HCEC 1CT (cell line): ENCODE measurements around the gene EXOC3L4.
"Not testable (repeated sequence)": the region's sequence is repeated elsewhere in the genome, so short reads cannot be mapped to it uniquely, and the experiment has no call there.

ENCODE experiments used
- DNase-seq: peaks from one replicate; pipeline ENCODE4 v3.0.0-alpha.2; 2017

EXOC3L4 gene

DNA sequence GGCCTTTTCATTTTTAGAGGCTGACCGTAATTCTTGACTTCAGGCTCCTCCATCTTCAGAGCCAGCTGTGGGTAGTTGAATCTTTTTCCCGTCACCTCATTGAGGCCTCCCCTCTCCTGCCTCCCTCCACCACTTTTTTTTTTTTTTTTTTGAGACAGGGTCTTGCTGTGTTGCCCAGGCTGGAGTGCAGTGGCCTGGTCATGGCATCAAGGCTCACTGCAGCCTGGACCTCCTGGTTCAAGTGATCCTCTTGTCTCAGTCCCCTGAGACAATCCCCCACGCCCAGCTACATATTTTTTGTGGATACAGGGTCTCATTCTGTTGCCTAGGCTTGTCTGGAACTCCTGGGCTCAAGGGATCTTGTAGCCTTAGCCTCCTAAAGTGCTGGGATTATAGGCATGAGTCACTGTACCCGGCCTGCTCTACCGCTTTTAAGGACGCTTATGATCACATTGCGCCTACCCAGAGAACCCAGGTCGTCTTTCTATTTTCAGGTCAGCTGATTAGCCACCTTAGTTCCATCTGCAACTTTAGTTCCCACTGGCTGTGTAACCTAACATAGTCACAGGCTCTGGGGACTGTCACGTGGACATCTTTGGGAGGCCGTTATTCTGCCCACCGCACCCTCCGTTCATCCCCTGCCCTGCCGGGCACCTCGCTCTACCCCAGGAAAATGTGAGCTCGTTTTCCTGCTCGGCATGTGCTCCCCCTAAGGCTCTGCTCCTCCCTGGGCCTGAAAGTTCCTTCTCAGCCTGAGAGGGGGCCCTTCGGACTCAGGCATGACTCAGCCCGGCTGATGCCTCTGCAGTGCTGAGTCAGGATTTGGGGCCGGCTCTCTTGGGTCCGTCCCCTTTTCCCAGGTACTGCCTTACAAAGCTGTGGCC, 42.1 kb downstream of the EXOC3L4 start:
- peak; percentile 64 for DNase-seq

DNA sequence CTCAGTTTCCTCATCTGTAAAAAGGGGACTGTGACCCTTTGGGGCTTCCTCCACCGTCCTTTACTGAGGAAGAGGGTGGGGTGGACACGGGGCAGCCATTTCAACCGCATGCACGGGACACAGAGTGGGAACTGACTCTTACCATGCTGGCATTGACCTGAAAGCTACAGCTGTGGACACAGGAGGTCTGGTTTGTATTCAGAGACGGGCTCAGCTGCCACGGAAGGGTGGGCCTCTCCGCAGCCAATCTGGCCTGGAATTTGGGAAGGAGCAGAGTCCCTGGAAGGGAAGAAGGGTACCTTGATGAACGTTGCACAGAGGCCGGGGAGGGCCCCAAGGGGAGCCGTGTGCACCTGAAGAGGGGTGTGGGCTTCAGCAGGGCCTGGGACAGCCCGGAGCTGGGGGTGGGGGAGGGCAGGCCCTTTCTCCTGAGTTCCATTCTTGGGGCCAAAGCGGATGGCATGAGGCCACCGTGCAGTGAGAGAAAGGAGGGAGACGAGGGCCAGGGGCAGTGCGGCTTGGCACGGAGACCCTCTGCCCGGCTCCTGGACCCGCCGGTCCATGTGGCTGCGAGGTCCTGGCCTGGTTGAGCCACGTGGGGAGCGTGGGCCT, 43.3 kb downstream of the EXOC3L4 start:
- no peak for DNase-seq

DNA sequence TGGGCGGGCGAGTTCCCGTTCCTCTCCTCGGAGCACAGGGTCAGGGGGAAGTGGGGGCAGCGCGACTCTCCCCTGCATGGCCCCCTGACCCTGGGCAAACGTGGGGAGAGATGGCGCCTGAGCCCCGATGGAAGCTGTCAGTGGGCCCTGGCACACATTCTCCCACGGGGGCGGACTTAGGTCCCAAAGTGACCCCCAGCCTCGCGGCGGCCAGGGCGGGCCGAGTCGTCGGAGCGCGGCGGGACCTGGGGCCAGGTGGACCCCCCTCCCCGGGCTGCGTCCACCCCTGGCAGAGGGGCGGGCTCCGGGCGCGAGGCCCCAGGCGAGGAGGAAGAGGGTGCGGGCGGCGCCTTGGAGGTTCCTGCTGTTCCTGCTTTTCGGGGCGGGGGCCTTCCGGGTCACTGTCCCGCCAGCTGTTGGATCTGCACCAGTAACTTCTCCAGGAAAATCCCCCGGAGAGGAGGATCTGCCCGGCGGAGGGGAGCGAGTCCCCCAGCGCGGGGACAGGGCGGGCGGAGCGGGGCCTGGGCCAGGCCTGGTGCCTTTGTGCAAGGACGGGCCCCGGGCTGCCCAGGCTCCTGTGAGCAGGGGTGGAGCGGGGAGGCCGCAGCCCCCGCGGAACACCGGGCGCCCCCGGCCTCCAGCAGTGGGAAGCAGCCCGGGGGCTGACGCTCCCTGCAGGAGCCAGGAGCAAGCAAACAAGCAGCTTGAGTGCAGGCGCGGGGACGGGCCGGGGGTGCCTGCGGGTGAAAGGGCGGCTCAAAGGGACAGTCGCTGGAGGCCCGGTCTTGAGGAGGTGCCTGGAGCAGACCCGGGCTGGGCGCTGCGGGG, 44.0 kb downstream of the EXOC3L4 start:
- no peak for DNase-seq

GRCh38 chr14:103139132-103140025, 44.9 kb downstream of the EXOC3L4 start:
- no peak for DNase-seq

- DNase-seq: no peak
Observed at GRCh38 chr14:103140316-103141109, 46.0 kb downstream of the EXOC3L4 start.

- peak; percentile 22 for DNase-seq
Observed at GRCh38 chr14:103141117-103141796, 46.7 kb downstream of the EXOC3L4 start.

- DNase-seq: no peak
Observed at GRCh38 chr14:103142026-103142425, 47.5 kb downstream of the EXOC3L4 start.

- no peak for DNase-seq
Observed at GRCh38 chr14:103142721-103143302, 48.3 kb downstream of the EXOC3L4 start.

- peak; percentile 80 for DNase-seq
Observed at GRCh38 chr14:103143506-103143905, 49.0 kb downstream of the EXOC3L4 start.

DNA sequence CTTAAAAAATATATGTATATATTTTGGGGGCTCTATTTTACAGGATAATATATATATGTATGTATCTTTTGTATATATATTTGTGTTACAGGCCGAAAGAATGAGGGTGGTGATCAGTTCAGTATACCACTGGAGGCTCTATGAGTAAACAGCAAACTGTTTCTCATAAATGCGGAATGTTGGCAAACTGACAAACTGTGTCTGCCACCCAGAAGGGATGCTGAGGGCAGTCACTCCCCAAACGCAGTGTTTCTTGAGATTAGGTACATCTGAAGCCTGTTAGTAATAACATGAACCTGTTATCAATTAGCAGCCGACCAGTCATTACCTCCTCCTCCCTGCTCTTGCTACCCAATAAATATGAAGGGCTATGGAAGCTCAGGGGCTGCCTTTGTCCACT, 49.6 kb downstream of the EXOC3L4 start:
- peak; percentile 84 for DNase-seq

DNA sequence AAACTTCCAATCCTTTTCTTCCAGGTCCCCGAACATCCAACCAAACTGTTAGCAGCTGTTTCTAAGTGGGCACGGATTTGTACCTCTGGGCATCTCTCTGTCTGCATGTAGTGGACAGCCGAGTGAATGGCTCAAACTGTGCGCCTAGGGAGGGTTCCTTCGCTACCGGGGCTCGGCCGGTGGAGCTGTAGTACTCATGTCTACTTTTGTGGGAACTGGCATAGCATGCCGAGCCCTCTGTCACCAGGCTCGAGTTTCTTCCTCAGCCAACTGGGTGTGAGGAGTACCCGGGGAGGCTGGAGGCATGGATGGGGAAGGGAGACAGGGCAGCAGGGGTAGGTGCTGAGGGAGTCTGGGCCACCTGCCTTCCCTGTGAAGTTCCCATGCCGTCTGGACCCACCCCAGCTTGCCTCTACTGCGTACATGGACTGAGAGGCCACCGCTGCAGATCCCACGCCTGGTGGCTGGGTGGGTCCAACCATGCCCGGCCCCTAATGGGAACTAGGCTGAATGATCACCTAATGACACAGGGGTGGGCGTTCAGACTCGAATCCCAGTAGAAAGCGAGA, 51.7 kb downstream of the EXOC3L4 start:
- DNase-seq: no peak

GRCh38 chr14:103149351-103150237, 55.1 kb downstream of the EXOC3L4 start:
- no peak for DNase-seq

GRCh38 chr14:103151270-103151945, 56.9 kb downstream of the EXOC3L4 start:
- DNase-seq: no peak

DNA sequence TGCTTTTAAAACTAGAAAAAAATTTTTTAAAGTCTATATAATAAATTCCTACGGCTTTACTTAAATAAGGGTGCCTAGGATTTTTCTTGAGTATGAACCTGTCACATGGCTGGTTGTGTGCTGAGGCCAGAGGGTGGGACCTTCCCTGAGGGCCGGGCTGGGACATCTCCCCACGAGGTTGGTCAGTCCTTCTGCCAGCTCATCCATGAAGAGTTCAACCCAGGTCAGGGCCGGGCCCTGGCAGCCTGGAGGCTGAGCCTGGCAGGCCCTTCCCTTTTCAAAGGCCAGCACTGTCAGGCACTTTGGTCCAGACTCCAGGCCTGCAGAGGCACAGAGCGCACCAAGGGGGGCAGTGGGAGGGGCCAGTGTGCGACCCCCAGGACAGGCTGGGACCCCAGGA, 60.5 kb downstream of the EXOC3L4 start:
- peak; percentile 72 for DNase-seq

GRCh38 chr14:103155416-103155815, 60.9 kb downstream of the EXOC3L4 start:
- DNase-seq: not testable (repeated sequence)

DNA sequence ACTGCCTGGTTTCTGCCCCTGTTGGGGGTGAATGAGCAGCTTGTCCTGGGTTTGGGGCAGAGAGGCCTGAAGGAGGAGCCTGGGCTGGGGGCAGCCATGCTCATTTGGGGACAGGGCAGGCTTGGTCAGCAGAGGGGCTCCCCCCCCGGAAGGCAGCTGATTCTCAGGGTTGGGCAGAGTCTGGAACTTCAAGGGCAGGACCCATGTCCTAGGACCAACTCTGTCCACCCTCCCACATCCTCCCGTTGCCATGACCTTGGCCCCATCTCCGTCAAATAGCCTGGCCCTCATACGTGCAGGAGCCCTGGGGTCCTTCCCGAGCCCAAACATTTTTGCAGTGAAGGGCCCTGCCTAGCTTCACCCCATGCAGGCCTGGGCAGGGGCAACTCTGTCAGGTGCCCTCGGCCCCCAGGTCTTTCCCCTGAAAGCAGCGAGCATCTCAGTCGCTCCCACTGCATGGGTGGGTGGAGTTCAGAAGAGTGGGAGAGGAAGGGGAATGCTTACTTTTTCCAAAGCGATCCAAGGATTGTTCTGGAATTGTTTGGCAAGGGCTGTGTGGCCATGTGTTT, 61.4 kb downstream of the EXOC3L4 start:
- DNase-seq: no peak

DNA sequence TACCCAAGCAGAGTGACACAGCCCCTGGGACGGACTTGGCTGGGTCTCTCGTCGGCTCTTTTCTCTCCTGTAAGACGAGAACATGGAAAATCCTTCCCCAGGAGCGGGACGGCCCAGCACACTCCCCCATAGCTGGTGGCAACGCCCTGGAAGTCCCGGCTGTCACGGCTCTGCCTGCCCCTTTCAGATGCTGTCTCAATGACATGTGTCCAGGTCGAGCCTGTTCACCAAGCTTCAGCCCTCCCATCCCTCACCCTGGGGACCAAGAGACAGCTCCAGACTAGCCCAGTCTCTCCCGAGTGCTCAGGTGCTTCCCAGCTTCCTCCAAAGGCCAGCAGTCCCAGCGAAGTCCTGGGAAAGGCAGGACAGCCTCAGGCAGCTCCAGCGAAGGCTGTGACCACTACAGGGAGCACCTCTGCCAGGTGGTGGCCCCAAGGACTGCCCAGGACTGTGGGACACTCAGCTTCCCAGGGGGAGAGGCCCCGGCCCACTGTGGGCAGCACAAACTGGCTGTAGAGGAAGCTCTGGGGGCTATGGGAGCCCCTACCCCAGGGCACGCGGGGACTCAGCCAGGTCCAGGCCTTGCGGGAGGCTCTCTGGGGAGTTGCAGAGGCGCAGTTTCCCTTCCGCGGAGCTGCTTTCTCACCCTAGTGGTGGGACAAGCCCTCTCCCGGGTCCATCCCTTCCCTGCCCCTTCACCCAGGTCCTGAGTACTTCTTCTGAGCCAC, 62.3 kb downstream of the EXOC3L4 start:
- no peak for DNase-seq
